Kidney tubule cell (primary cell): Measurements from ENCODE around the gene PEF1.

Experiments used
- DNase-seq: peaks from one replicate; pipeline ENCODE4 v3.0.0-alpha.2; 2018; ENCODE audit warnings: low spot score

PEF1 gene

DNA sequence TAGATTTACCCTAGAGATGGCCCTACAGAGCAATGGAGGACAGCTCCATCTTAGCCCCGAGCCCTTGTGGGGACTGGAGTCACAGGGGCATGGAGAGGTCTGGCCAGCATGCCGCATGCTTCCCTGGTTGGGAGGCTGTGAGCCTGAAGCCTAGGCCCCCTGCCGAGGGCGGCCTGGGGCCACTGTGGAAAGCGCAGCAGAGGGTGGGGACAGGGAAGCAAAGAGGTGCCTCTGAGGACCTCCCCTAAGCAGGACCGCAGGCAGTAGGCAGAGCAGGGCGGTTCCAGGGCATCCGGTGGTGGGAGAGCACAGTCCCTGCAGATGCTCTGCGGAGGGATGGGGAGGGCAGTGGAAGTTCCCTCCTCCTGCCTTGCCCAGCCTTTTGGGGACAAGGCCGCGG, 26.5 kb upstream of the PEF1 start:
- DNase-seq = no peak

DNA sequence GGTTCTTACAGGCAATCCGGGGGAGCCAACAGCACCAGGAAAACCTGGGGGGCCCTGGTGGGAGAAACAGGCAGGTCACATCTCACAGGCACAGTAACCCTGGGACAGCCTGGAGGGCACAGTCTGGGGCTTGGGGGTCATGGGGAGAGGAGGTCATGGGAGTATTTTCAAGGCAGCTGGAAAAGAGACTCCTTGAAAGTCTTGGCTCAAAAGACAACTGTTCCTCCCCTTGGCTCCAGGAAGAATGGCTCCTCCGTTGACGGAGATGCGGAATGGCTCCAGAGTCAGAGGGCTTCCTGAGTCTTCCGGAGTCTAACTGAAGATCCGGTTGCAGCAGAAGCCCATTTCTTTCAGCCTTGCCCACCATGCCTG, 25.9 kb upstream of the PEF1 start:
- no peak for DNase-seq

DNA sequence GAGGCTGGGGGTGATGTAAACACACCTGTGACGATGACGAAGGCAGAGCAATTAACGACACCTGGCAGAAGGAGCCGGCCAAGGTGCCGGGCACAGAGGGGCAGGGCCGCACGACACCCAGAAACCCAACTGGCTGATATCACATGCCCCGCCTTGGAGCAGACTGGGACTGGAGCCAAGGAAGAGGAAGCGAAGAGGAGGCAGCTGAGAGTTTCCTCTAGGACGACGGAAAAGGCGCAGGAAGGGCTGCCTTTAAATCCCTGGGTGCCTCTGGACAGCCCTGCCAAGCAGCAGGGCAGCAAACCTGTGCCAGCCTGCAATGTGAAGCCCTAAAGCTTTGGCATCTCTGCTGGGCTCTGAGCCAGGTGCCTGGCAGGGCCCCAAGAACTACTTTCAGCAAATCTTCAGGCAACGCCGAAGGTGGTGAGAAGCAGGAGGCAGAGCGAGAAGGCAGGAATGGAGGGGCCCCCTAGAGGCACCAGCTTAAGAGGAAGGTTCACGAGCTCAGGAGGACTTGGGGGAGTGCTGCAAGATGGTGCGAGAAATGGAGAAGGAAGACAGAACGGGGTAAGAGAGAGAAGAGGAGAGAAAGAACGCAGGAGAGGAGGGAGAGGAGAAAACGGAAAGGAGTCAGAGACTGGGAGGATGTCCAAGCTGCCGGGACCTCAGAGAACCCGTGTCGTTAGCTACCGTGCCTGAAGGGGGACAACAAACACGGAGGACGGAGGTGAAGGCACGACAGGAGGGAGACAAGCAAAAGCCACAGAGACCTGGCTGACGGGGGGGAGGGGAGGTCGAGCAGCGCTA, 25.3 kb upstream of the PEF1 start:
- peak; percentile 71 for DNase-seq

DNA sequence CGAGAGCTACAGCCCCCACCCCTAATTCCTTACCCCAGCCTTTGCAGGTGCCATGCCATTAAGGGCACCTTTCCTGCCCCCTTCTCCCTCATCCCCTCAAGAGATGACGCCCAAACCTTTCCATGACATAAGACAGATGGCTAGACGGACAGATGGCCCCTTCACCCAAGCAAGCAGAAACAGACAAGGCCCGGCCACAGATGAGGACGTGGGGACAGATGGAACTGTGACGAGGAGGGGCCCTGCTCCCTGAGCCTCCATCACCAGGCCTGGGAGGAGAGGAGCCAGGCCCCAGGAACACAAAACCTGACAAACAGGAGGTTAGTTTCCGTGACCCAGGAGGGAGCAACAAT, 24.7 kb upstream of the PEF1 start:
- DNase-seq = no peak

DNA sequence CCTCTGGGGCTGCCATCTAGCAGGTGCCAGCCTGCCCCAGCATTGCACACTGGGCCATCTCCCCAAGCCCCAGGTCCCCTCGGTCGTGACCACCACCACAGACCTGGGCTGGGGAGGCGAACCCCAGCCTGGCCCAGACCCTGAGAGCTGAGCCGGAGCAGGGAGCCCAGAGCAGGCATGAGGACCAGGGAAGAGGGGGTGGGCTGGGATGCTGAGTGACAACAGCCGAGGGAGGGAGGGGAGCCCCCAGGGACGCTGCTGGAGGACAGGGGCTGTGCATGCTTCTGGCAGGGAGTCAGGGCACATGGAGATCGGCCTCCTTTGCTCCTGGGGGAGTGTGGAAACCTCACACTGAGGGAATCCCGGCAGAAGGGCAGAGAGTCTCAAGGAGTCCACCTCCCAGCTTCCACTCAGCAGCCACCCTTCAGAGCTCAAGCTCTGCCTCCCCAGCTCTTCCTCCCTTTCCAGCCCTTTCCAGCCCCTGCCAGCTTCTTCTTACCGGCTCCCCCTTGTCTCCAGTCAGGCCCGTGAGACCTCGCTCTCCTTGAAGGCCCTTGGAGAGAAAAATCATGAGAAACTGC, 23.7 kb upstream of the PEF1 start:
- no peak for DNase-seq

DNA sequence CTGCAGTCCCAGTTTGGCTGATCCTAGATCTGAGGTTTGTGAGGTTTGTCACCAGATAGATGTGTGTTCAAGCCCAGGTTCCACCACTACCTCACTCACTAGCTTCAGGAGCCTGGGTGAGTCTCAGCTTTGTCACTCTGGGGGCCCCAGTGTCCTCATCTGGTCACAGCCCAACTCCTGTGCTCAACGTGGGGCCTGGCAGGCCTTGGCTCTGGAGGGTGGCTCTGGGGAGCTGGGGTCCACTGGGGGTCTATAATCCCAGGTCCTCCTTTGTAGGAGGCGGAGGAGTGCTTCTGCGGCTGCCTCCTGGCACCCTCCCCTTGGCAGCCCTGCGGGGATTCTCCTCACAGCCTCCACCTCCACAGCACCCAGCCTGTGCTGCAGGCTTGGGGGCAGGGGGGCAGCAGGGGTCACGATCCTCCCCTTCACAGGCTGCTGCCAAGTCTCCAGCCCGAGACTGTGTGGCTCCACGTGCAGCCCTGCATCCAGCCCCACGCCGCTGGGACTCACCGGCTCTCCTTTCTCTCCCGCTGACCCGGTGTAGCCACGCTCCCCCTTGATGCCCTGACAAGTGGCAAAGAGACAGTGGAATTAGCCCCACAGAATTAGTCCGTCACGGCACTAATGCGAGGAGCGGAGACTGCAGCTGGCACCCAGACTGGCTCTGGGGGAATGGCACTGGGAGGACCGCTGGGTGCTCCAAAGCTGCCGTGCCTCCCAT, 22.5 kb upstream of the PEF1 start:
- no peak for DNase-seq

DNA sequence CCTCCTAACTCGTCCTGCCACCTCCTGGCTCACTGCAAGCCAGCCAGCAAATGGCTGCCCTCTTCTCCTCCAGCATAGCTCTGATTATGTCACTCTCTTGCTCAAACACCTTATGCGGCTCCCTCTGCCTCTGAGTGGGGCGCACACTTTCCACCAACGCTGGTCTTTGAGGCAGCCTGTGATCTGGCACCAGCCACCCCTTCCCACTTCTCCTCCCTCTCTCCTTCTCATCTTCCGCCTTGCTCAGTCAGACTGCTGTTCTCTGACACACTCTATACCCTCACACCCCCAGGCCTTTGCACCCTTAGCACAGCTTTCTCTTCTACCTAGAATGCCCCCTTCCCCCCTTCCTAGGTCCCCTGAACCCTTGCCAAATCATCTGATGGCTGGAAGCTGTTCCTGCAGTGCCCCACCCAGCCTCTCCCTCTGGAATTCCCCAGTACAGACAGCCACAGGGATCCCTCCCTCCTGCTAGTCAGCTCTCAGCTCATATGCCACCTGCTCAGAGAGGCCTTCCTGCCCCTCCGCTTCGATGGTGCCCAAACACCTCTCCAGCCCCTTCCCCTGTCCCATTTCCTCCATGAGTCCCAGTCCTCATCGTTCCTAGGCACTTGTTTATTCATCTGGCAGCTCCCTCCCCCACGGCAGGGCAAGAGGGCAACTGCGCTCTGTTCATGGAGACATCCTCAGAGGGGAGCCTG, 21.7 kb upstream of the PEF1 start:
- DNase-seq = peak; percentile 85

DNA sequence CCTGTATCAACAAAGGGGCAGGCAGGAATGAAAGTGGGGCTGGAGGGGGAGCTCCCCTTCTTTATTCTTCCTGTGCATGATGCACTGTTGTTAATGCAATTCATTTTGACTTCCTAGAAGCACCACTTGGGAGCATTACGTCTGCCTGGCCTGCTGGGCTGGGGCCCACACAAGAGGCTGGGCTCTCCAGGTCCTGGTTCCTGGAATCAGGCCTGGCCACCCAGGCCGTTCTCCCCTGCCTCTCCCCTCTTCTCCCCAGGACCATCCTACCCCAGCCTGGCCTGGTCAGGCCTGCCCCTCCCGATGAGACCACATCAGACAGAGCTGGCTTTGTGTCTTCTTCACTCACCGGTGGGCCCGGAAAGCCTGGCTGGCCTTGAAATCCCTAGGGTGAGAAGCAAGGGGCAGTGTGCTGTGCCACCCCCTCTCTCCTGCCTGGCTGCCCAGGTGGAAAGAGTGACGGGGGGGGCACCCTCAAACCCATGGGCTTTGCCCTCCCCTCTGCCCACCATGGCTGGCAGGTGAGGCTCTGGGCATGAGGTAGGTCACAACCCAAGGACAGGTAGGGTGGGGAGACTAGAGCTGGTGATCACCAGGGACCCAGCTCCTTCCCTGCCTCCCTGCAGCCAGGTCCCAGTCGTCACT, 20.7 kb upstream of the PEF1 start:
- no peak for DNase-seq

DNA sequence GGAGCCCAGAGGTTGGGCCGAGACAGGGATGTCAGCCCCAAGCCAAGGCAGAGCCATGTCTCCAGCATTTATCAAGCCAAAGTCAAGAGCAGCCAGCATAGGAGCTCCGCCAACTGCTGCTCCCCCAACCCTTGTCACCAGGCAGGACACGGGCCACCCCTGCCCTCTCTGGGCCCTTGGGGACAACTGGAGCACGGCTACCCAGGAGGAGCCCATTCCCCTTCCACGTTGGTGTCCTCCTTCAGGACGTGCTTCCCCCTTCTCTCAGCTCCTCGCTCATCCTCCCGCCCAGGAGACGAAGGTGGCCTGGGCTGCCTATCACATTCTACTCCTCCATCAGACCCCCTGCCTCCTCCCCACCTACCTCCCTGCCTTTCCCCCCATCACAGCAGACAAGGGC, 19.9 kb upstream of the PEF1 start:
- no peak for DNase-seq

DNA sequence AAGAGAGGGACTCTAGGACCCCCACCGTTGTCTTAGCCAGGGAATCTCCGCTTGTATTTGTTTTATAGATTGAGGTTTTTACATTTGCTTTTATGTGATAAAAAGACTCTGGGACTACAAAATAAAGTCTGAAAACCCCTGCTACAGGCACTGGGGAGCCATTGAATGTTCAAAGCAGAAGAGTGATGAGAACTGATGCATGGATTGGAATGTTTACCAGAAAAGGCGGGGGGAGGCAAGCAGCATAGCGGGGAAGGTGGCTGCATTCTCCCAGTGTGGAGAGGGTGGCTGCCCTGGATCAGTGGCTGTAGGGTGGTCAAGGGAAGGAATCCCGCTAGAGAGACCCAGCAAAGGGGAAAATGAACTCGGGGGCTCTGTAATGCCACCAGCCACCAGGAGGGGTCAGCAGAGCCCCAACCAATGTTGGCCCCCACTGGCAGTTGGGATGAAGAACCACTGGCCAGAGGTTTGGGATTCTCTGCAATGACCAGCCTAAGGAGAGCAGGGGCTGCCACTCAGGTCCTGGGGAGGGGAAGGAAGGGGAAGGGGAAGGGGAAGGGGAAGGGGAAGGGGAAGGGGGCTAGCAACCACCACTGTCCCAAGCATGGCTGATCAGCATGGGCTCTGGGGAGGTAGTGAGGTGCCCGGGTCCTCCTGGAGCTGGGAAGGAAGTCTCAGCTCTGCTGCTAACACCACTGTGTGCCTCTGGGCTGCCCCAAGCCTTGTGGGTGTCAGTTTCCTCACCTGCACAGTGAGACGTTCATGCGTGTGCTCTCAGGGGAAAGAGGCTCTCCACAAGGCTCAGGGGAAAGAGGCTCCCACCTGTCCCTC, 19.2 kb upstream of the PEF1 start:
- peak; percentile 43 for DNase-seq

DNA sequence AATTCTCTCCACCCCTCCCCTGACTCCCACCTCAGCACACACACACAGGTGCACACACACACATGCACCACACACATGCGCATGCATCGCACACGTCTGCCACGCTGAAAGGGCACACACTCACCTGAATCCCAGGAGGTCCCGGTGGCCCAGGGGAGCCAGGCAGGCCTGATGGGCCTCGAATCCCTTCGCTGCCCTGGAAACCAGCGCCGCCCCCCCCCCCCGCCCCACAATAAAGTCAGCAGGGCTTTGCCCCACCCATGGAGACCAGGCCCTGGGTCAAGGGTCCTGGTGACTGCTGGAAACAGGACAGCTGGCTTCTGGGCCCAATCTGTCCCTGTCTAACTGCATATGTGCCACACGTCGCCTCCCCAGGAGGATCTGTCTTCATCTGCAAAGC, 17.8 kb upstream of the PEF1 start:
- no peak for DNase-seq

DNA sequence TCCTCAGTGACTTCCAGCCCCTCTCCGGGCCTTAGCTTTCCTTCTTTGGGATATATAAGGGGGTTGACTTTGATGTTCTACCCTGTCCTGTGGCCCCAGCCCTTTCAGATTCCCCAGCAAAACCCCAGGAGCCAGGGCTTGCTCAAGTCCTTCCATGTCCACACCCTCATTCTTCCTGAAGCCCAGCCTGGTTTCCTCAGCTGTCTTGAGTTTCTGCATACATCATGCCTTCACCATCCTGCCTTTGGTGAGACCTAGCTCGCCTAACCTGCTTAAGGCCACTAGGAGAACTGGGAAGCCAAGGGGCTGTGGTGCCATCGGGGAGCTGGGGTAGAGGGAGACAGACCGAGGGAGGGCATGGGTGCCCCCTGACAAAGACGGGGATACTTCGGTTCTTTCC, 17.2 kb upstream of the PEF1 start:
- DNase-seq = no peak

DNA sequence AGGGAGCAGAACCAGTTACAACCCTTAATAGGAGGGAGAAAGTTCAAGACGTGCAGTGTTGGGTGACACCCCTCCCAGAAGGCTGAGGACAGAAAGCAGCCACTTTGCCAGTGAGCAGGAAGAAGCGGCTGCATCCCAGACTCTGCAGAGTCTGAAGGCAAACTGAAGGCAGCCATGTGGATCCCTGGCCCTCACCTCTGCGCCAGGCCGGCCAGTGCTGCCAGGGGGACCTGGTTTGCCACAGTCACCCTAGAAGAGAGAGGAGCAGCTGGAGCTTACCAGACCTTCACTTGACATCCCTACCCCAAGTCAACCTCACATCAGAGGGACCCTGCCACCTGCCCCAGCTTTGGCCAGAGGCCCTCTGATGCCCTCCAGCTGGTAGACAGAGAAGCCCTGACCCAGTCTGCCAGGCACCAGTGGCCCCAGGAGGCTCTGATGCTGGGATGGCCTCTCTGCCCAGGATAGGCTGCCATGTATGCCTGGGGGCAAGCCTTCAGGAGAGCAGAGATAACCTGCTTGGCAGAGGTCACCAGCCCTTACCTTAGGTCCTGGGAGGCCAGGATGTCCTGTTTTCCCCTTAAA, 16.3 kb upstream of the PEF1 start:
- no peak for DNase-seq

DNA sequence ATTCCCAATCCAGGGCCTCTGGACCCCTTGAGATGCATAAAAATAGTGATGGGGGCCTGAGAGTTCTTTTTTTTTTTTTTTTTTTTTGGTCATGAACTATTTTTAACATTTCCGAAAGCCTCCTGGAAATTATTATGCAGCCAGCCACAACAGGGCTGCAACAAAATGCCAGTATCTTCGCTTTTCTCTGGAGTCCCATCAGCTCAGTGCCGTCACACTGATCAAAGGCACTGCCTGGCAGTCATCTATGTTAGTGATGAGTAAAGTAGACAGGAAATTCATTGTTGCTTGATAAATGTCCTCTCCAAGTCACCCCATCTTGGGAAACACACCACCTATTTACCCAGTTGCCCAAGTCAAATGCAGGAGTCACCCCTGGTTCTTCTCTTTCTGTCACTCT, 15.2 kb upstream of the PEF1 start:
- DNase-seq = no peak

DNA sequence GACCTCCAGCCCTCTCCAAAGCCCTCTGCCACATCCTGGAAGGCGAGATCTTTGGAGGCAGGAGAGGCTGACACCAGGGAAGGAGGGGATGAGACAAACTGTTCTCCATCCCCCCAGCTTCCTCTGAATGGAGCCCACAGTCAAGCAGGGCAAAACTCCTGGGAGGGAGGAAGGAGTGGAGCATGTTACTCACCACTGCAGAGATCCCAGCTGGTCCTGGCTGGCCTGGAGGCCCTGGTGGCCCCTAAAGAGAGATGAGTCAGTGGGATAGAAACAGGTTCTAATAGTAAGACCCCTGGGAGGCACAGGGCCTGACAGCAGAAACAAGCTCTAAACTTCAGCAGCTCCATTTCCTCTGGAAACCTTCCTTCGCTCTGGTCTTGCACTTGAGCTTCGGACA, 14.0 kb upstream of the PEF1 start:
- DNase-seq = no peak

DNA sequence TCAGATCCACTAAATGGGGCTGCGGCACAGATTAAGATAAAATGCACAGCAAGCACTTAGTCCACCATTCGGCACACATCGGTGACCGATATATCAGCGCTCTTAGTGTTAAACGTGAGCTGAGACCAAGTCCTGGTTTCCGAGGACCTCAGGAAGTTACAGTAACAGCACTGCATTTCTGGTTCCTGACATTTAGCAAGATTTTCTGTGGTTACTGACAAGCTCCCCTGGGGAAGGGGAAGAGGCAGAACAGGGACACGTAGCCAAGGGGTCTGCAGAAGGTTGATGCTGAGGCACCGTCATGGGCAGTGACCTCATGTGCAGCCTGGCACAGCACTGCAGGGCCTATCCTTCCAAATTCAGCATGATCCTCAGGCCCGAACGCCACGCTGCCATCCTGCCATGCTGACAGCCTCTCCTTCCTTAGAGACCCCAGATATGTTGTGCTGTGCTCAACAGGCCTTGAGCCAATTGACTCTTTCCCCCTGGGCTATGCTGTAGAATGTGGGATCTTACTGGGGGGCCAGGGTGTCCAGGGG, 13.4 kb upstream of the PEF1 start:
- DNase-seq = no peak

DNA sequence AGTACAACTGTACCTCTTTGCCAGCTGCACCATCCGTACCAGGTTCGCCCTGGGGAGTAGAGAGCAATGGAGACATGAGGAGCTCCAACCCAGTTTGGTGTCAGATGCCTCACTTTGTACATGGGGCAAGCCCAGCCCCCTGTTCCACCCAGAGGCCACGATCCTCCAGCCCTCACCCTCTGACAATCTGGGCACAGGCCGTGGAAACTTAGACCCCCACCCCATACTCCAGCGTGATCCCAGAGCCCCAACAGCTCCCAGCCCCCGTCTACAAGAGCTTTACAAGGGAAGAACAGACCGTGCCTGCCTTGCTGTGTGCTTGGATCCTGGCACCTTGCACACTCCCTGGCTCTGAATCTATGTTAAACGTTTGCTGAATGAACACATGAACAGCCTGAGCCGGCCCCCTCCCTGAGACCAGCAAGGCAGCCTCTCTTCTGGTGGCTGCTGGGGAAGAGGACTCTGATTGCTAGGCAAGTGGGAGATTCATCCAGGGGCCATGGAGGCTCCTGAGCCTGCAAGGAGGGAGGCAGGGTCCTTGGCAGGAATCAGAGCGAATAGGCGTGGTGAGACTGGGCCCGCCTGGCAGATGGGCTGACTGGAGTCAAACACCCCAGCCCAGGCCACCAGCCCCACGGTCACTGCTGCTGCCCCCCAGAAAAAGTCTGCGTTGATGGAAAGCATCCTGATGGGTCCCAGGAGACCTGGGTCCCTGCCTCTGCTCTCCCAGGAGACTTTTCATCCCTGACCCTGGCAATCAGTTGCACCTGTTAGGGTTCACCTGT, 12.5 kb upstream of the PEF1 start:
- DNase-seq = no peak

DNA sequence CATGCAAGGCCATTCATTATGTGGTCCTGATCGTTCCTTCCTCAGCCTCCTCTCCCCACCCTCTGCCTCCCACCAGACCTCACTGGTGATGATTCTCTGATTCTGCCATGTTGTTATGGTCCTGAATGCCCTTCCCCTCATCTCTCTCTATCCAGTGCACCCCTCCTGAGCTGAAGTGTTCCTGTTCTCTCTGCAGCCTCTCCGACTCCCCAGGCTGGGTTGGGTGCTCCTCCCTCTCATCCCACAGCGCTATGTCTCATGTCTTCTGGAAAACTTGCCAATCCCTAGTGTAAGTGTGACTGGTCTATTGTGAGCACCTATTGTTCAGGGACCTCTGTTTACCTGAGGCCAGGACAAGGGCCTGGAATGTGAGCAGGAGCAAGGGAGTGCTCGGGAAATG, 11.1 kb upstream of the PEF1 start:
- no peak for DNase-seq

DNA sequence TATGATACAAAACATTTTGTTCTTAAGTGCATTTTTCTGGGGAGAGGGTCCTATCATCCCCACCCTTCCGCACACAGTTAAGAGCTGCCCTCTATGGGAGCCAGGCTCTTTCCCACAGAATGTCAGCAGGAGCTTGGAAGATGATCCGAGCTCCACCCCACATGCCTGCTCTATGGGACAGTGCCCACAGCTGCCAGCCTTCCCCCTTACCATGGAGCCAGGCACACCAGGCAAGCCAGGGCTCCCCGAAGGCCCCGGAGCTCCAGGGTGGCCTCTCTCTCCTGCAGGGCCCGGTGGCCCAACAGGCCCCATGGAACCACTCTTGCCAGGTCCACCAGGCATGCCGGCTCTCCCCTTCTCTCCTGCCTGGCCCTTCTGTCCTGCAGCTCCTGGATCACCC, 10.4 kb upstream of the PEF1 start:
- no peak for DNase-seq

DNA sequence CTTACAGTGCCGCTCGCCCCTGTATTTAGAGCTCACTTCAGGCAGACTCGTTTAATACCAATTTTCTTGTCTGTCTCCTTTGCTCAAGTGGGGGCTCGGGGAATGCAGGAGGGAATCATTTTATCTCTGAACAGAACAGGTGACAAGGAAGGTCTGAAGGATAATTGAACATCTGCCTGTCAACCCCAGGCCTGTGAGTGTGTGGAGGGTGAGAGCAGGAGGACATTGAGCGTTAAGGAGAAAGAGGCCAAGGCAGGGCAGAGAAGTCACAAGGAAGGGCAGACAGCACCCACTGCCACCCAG, 9.7 kb upstream of the PEF1 start:
- DNase-seq = no peak
